DLD1 (cell line): ENCODE results near the gene NFKBIE.

Source experiments
- in situ Hi-C: cut with HindIII; loops from 2 replicates; pipeline ENCODE4 v1.10.0; 2017; ENCODE audit warnings: low sequenced_read_pairs

NFKBIE gene

GRCh38 chr6:44248579-44248978 is 16.8 kb downstream of the NFKBIE start:
- in situ Hi-C loops, result loop anchor here (25.0 kb wide), 1 partner anchor 136 kb away; no protein-coding TSS in a partner anchor

- in situ Hi-C loops, result loop anchor here (25.0 kb wide), 1 partner anchor 135 kb away; no protein-coding TSS in a partner anchor
Measured at GRCh38 chr6:44247338-44248302, 17.7 kb downstream of the NFKBIE start.

- in situ Hi-C loops, result loop anchor here (25.0 kb wide), 1 partner anchor 134 kb away; no protein-coding TSS in a partner anchor
Measured at GRCh38 chr6:44246663-44247337, 18.6 kb downstream of the NFKBIE start, which contains the start of gene HSP90AB1. Gene HSP90AB1 (plus strand): TSS chr6:44247101. CDS start chr6:44248630, 1,529 bp downstream.

GRCh38 chr6:44245912-44246662 is 19.3 kb downstream of the NFKBIE start:
- in situ Hi-C loops, result loop anchor here (25.0 kb wide), 1 partner anchor 134 kb away; no protein-coding TSS in a partner anchor

GRCh38 chr6:44245391-44245911 is 19.9 kb downstream of the NFKBIE start:
- in situ Hi-C loops, result loop anchor here (25.0 kb wide), 1 partner anchor 133 kb away; no protein-coding TSS in a partner anchor

- in situ Hi-C loops, result loop anchor here (25.0 kb wide), 1 partner anchor 131 kb away; no protein-coding TSS in a partner anchor
Measured at GRCh38 chr6:44243345-44243744, 22.0 kb downstream of the NFKBIE start.

- in situ Hi-C loops, result loop anchor here (25.0 kb wide), 1 partner anchor 127 kb away; no protein-coding TSS in a partner anchor
Measured at GRCh38 chr6:44238687-44239350, 26.5 kb downstream of the NFKBIE start.

- in situ Hi-C loops, result loop anchor here (25.0 kb wide), 1 partner anchor 126 kb away; no protein-coding TSS in a partner anchor
Measured at GRCh38 chr6:44237813-44238433, 27.4 kb downstream of the NFKBIE start.

GRCh38 chr6:44237021-44237812 is 28.1 kb downstream of the NFKBIE start:
- in situ Hi-C loops, result loop anchor here (25.0 kb wide), 1 partner anchor 125 kb away; no protein-coding TSS in a partner anchor

GRCh38 chr6:44235891-44236516 is 29.3 kb downstream of the NFKBIE start:
- in situ Hi-C loops, result loop anchor here (25.0 kb wide), 1 partner anchor 124 kb away; no protein-coding TSS in a partner anchor

GRCh38 chr6:44235269-44235668 is 30.1 kb downstream of the NFKBIE start:
- in situ Hi-C loops, result loop anchor here (25.0 kb wide), 1 partner anchor 123 kb away; no protein-coding TSS in a partner anchor

GRCh38 chr6:44234101-44235025 is 31.0 kb downstream of the NFKBIE start:
- in situ Hi-C loops, result loop anchor here (25.0 kb wide), 1 partner anchor 122 kb away; no protein-coding TSS in a partner anchor

- in situ Hi-C loops, result loop anchor here (25.0 kb wide), 1 partner anchor 121 kb away; no protein-coding TSS in a partner anchor
Measured at GRCh38 chr6:44233567-44234100, 31.7 kb downstream of the NFKBIE start.

GRCh38 chr6:44232676-44233566 is 32.4 kb downstream of the NFKBIE start:
- in situ Hi-C loops, result loop anchor here (25.0 kb wide), 1 partner anchor 121 kb away; no protein-coding TSS in a partner anchor

- in situ Hi-C loops, result loop anchor here (25.0 kb wide), 1 partner anchor 119 kb away; no protein-coding TSS in a partner anchor
Measured at GRCh38 chr6:44231426-44231825, 33.9 kb downstream of the NFKBIE start.
